T-helper 2 cell (primary cell): ENCODE data around the gene MAMDC4.
"Not testable (repeated sequence)": the region's sequence is repeated elsewhere in the genome, so short reads cannot be mapped to it uniquely, and the experiment has no call there.

Experiments
- DNase-seq, 5 experiments: peaks; one replicate each; pipeline versions ENCODE4 v3.0.0 to v3.0.0-alpha.2; 2012 to 2022

Gene MAMDC4

DNA sequence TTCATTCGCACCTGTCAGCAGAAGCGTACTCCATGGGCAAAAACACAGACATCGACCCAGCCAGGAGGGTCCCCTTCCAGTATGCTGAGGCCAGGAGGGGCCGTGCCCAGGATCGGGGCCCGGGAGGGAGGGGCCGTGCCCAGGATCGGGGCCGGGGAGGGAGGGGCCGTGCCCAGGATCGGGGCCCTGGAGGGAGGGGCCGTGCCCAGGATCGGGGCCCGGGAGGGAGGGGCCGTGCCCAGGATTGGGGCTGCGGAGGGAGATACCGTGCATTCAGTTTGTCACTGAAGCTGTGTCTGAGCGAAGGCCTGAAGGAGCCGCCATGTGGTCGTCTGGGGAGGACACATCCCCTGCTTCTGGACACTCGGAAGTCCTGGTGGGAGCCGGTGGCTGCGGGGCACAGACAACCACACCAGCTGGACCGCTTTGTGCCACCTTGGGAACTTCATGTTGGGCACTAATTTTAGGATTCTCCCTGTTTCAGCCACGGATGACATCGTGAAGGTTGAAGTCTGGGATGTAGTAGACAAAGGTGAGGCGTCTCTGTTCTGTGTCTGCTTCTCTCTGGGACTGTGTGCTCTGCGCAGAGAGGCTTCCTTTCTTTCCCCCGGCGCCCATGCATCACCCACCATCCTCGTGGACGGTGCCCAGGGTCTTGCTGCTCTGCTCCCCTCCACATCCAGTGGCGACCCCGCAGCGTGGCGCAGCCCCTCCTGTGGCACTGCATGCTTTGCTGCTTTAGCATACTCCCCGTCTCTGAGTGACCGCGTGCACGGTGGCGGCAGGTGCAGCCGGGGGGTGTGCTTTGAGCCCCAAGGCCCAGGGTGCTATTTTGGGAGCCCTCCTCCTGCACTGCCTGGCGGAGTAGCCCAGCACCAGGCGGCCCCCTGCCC, 26.6 kb upstream of the MAMDC4 start:
- DNase-seq = no peak

DNA sequence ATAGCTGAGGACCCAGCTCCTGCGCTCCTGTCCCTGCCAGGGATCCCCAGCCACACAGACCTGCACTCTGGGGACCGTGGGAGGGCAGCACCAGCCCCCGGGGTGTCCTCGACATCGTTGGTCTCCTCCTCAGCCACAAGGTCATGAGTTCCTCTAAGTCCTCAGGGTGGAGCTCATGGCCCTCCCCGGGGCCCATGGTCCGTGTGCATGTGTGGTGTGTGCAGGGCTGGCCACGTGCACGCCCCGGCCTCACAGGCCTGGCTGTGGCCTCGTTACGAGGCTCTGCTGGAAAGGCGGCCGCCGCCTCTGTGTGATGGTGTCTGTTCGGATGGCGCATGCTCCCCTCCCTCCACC, 26.0 kb upstream of the MAMDC4 start:
- DNase-seq = no peak

DNA sequence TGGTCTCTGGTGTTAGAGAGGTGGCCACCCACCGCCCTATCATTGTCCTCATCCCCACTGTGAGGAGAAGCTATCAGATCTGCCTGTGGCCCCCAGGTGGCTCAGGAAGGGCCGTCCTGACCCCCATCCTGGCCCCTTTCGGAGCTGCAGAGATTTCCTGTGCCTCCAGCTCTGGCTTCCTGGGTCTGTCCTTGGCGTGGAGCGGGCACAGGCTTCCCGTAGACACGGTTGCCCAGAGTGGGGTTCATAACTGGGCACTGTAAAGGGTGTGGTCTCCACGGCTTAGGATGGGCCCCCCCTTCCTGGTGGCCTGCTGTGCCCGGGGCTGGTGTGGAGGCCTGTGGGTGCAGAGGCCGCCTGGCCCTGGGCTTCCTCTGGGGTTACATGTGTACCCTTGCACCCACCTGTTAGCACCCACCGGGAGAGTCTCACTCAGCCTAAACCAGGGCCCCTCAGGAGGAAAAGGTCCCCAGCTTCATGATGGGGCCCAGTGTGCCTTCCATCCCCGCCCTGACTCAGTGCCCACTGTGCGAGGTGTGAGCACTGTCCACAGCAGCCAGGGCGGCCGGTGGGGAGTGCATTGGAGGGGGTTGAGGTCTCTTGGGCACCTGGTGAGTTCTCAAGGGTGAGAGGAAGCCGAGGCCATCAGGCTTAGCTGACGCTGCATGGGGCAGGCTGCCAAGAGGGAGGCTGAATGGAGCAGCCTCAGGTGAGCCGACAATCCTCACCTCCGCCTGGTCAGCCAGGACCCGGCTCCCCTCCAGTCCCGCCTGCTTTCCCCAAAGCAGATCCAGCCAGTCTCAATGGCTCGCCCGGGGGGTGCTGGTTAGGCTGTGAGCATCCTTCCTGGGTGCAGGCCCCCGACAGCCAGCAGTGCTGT, 25.2 kb upstream of the MAMDC4 start:
- no peak for DNase-seq

DNA sequence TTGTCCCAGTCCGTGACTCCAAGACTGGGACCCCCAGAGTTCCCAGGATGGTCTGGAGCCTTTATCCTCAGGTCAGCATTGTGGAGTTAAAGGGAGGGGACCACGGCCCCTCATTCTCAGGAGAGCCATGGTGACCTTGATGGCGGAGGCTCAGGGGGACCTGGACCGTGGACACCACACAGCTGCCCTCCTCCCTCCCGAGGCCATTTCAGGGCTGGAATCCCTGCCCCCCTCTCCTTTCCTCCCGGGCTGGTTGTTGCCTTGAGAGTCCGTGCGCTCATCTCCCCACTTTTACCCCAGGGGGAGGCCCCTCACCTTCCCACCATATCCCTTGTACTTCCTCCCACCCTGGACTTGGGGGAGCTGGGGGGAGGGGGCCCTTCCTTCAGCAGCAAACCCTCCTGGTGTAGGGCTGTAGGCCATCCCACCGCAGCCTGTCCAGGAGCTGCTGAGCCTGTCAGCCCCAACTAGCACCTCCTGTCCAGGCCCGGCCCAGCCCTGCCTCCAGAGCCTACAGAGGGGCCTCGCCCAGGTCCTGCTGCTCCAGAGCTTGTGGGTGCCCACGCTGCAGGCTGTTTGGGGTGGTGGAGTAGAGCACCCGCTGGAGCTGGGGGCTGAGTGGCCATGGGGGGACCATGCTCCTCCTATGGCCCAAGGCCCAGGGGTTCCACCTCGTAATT, 24.2 kb upstream of the MAMDC4 start:
- no peak for DNase-seq

DNA sequence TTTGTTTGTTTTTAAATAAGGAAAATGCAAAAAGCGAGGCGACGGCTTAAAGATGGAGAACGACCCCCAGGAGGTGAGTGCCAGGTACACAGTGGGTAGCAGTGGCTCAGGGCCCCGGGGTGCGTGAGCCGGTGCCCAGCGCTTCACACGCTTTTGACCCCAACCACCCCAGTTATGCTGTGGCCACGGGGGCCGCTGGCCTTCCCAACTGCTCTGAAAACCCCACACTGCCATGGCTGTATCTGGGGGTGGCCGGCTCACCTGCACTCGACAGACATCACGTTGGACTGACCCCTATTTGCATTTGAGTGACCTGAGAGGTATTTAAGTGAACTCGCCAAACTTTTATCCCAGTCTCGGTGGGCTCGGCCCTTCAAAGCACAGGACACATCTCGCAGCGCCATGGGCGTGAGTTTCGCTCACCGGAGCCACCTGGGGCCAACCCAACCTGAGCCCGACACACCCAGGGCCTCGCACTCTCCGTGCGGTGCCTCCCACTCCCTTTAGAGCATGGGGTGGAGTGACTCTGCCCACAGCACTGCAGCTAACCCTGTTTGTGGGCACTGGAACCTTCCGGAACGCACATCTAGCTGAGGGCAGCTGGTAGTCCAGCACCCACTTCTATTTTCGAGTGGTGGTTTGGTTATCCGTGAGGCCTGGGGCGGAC, 23.5 kb upstream of the MAMDC4 start:
- no peak for DNase-seq

DNA sequence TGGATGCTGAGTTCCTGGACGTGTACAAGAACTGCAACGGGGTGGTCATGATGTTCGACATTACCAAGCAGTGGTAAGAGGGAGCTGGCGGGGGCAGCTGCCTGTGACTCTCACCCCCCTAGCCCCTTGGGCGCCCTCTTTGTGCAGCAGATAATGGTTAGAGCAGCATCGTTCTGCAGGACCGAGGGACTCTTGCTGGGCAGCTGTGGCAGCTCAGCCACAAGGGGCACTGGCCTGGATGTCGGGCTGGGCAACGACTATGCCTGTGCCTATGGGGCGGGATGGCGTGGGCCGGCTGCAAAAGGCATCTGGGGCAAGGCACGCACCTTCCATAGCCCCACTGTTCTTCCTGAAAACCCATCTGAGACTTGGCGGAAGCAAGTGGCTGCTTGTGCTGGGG, 22.7 kb upstream of the MAMDC4 start:
- no peak for DNase-seq

DNA sequence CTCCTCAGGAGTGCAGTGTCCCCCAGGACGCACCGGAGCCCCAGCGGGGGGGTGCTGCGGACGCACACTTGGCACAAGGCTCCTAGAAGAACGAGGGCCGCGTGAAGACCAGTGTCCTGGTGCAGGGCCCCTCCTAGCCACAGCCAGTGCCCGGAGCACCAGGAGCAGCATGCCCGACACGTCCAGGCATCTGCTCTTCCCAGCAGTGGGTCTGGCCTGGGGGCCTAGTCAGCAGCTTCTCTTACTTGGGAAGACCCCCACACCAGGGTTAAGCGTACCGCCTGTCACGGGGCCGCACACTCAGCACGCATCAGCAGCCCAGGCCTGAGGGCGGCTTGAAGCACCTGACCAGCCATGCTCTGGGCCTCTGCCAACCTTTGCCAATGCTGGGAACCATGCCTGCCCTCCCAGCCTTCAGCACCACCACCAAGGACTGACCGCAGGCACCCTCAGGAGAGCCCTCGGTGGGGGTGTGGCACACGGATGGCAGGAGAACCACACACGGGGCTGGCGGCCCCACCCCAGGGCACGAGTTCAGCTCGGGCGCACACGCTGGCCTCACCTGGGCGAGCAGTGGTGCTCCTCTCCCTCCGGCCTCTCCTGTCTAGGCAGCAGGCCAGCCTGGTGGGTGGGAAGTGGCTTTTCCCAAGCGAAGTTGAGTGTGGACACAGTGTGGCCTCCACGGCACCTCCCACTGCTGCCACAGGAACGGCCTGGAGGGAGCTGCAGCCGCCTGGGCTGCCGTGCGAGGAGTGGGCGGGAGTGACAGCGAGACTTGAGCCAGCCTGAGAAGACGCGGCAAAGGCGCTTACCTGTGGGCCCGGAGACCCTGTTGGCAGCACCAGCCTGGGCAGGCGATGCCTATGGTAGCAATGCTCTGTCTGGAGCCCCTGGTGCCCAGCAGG, 21.9 kb upstream of the MAMDC4 start:
- no peak for DNase-seq

DNA sequence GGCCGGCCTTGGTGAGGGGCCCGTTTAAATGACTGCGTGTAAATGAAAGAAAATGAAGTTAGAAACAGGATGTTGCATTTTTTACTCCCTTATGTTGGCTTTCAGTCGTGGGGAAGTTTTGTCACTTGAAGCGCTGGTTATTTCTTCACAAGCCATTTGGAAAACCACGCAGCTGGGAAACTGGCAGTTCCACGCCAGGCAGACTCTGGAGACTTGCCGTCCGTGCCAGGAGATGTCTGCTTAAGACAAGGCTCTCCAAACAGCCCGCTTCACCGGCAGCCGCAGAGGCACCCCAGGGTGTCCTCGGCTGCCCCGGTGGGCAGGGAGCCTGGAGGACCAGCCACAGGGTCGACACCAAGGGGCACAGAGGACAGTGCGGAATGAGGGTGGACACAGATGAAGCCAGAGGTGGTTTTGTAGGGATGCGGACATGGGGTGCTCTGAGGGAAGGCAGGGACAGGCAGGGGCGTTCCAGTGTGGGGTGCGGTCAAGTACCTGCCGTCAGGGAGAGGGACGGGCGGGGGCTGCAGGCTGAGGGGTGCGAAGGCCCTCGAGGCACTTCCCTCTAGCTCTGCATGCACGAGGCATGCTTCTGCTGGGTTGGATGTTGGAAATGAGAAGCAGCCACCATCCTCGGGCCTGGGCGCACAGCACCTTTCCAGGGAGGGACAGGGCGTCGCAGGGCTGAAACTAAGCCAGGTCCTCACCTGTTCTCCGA, 21.0 kb upstream of the MAMDC4 start:
- no peak for DNase-seq

DNA sequence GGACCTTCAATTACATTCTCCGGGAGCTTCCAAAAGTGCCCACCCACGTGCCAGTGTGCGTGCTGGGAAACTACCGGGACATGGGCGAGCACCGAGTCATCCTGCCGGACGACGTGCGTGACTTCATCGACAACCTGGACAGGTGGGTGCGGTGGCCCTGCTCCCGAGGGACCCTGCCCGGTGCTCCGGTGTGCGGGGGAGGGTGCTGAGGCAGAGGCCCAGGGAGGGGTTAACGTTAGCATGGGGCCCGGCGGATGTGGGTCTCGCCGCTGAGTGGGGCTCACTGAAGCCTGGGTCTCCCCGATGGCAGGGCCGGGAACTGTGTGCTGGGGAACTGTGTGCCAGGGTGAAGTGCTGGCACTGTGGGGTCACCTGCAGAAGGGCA, 20.4 kb upstream of the MAMDC4 start:
- no peak for DNase-seq

DNA sequence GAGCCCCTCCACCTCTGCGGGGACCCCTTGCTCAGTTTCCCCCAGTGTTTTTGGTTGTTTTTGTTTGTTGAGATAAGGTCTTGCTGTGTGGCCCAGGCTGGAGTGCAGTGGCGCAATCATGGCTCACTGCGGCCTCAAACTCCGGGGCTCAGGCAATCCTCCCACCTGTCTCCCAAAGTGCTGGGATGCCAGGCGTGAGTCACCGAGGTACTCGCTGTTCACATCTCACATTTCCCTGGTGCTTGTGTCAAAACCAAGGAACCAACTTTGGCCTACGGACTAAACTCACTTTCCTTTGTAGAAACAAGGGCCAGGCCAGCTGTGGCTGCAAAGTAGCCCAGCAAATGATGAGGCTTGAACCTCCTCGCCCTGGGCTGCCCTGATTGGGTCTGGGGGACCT, 19.6 kb upstream of the MAMDC4 start:
- no peak for DNase-seq

DNA sequence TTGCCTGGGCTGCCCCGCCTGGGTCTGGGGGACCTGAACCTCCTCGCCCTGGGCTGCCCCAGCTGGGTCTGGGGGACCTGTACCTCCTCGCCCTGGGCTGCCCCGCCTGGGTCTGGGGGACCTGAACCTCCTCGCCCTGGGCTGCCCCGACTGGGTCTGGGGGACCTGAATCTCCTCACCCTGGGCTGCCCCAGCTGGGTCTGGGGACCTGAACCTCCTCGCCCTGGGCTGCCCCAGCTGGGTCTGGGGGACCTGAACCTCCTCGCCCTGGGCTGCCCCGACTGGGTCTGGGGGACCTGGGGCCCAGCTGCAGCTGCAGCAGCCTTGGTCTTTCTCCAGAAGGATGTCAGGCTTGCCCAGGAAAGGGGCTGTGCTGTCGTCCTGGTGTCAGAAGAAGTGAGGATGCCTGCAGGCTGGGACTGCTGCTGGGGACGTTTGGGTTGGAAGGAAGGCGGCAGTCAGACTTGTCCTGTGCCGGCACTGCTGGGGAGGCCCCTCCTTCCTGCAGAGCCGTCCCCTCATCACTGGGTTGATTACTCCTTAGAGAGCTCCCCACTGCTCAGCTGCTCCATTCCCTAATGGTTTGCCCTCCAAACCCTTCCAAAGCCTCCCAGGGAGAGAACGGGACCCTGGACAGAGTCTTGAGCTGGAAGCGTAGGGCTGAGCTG, 18.6 kb upstream of the MAMDC4 start:
- DNase-seq = not testable (repeated sequence)

DNA sequence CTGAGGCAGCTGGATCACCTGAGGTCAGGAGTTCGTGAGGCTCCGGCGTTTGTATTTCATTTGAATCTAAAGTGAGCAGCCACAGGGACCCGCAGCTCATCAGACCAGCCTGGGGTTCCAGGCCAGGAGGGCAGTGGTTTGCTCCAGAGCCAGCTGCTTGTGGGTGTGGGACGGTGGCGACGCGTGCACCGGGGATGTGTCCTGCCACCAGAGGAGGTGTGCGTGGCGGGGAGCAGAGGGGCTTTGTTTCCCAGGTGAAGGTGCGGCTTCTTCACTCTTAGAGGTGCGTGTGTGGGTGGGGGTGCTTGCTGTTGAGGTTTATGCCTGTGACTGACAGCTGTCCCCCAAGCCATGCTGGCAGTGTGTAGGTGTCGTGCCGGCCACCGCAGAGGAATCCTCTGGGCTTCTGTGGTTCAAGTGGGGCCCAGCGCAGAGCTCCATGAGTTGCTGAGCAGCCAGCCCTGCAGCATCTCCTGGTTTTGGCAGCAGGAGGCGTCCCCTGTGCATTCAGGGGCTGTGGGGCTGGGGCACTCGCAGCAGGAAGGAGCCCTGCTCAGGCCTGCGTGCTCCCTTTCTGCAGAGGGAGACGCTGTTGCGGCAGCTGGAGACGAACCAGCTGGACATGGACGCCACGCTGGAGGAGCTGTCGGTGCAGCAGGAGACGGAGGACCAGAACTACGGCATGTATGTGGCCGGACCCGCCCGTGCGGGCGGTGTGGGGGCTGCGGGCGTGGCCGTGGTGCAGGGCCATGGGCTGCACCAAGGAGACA, 16.8 kb upstream of the MAMDC4 start:
- DNase-seq = no peak

DNA sequence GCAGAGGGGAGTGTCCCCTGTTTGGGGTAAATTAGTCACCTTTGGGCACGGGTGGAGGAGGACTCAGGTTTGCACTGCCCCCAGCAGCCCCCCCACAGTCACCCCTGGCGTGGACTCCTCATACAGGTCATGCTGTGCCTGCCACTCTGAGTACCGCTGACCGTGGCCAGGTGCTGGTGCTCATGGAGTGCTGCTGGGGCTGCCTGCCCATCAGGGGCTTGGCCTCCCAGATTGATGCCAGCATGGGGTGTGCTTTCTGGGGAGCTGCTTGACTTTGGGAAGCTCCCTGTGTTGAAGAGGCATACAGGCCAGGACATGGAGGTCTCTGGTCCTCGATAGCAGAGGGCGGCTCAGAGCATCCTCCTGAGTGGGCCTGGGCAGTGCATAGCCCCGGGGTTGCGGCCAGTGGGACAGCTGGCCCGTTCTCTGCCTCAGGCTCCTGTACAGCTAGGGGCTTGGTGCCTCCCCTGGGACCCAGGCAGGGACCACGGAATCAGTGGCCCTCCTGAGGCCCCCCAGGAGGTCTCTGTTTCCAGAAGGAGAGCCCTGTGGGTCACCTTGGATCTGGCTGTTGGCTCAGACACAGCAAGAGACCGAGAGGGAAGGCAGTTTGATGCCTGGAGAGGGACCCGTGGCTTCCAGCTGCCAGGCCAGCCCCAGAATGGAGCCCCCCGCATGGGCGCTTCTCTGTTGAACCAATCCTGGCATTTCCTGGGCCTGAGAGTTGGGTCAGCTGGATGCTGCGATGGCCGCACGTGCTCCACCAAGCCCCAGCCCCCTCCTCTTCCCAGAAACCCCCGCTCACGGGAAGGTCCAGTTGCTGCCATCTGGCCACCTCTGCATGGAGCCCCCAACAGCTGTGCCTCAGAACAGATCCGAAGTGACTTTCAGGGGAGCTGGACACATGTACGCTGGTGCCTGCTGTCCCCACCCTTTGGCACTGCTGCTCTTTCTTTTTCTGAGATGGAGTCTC, 15.9 kb upstream of the MAMDC4 start:
- DNase-seq = no peak

DNA sequence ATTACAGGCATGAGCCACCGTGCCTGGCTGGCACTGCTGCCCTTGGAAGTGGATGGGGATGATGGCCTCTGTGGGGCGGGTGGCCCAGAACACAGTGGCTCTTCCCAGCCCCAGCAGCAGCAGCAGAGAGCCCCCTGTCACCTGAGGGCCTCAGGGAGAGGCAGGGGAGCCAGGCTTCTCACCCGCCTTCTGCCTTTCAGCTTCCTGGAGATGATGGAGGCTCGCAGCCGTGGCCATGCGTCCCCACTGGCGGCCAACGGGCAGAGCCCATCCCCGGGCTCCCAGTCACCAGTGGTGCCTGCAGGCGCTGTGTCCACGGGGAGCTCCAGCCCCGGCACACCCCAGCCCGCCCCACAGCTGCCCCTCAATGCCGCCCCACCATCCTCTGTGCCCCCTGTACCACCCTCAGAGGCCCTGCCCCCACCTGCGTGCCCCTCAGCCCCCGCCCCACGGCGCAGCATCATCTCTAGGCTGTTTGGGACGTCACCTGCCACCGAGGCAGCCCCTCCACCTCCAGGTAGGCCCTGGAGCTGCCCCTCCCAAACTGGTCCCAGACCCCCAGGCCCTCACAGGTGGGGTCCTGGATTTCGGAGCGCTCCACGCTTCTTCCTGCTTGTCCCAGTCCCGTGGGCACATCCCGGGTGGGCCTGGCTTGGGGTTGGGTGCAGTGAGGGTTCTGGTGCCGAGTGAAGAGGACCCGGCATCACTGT, 14.8 kb upstream of the MAMDC4 start:
- no peak for DNase-seq

DNA sequence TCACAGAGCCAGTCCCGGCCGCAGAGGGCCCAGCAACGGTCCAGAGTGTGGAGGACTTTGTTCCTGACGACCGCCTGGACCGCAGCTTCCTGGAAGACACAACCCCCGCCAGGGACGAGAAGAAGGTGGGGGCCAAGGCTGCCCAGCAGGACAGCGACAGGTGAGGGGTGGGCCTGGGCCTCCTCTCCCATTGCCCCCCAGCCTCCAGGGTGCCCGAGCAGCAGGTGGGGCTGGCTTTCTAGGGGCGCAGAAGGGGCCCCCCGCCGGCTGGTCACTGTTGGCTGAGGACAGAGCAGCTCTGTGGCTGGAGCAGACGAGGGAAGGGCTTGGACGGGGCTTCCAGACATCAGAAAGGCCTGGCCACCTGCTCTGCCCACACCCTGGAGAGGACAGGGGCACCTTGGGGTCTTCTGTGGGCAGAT, 14.3 kb upstream of the MAMDC4 start:
- not testable (repeated sequence) for DNase-seq

DNA sequence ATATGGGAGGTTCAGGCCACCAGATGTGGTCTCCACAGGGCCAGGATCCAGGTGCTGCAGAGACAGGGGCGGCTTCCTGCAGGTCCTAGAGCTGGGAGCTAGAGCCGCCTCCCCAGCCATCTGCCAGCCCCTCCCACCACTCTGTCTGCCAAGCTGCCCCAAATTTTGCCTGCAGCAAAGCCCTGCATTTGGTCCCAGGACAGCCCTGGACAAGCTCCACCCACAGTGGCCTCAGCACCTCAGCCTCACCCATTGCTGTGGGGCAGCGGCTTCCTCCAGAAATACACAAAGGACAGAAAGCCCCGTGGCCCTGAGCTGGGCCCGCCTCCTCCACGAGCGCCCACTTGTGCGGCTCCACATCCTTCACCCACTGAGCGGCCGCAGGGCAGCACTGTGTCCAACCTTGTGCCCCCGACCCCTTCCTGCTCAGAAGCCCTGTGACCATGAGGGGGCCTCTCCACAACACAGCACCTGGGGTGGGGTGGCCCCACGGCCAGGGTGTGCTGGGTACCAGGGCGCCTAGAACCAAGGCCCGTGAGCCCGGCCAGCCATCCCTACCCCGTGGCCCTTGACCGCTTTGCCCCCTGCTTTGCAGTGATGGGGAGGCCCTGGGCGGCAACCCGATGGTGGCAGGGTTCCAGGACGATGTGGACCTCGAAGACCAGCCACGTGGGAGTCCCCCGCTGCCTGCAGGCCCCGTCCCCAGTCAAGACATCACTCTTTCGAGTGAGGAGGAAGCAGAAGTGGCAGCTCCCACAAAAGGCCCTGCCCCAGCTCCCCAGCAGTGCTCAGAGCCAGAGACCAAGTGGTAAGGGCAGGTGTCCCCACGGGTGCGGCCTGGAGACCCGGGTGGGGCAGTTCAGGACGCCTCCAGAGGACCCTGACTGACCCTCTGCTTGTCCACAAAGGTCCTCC, 13.6 kb upstream of the MAMDC4 start:
- no peak for DNase-seq
